ENCODE results near the gene ATP11C. TPM values are rescaled to one million over a fixed set of nuclear protein-coding genes. Genes with fewer than 3 reads are reported as not detected.
"Not testable (repeated sequence)": the region's sequence is repeated elsewhere in the genome, so short reads cannot be mapped to it uniquely, and the experiment has no call there.

Gene ATP11C
- total and polyA plus RNA-seq, 12 donors, result 1.8 to 8.5 (median 2.9) TPM

DNA sequence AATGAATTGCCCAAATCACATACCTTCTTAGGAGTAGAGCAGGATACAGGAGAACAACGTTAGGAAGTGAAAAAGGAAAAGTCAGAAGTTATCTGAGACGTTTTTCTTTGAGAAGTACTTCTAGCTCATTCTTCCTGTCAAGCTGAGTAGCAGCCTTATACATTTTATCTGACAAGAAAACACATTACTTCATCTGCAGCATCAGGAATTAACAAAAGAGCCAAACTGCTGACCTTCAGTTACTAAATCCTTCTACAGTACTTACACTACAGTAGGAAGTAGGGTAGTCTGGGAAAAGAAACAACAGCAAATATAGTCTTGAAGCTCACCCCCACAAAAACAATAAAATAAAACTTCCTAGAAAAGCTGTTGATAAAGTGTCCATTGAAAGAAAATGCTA is 57.0 kb downstream of the ATP11C start:
- 20 to 42% methylated on average over 2 of the region's 2 CpGs for WGBS, 2 donors
- DNase-seq, result no peak
- ATAC-seq, result no peak
- no peaks in the 10 kb centered on the region for H3K36me3 ChIP-seq
- peaks cover 0 to 20% (median 1%) of the 10 kb centered on the region in 9 donors for H3K4me1 ChIP-seq
- intact Hi-C loops (cut with DNase I), result no loop called here
- TF ChIP-seq CTCF (IDR thresholded peaks at IDR 0.05), result no peak
- no peak overlapping the region for H3K27ac ChIP-seq
- no peaks in the 10 kb centered on the region for H3K9me3 ChIP-seq
- H3K4me3 ChIP-seq, result no peak overlapping the region
- peaks cover 0 to 5% (median 0%) of the 10 kb centered on the region in 7 donors for H3K27me3 ChIP-seq

GRCh38 chrX:139869796-139870195 is 63.1 kb downstream of the ATP11C start:
- 50 to 83% methylated on average over 1 of the region's 1 CpG for WGBS, 2 donors
- intact Hi-C loops (cut with DNase I), result no loop called here
- no peak for TF ChIP-seq CTCF (IDR thresholded peaks at IDR 0.05)
- Histone ChIP-seq H3K4me1 (no peaks in the 10 kb centered on the region), H3K27ac (no peak overlapping the region), H3K36me3 (no peaks in the 10 kb centered on the region), H3K27me3 (no peaks in the 10 kb centered on the region), H3K4me3 (no peak overlapping the region), H3K9me3 (no peaks in the 10 kb centered on the region)
- ATAC-seq (no peak), DNase-seq (no peak)

GRCh38 chrX:139864640-139865039 is 68.2 kb downstream of the ATP11C start:
- no peak for ATAC-seq
- H3K36me3 ChIP-seq, result no peaks in the 10 kb centered on the region
- intact Hi-C loops (cut with DNase I), result no loop called here
- no peaks in the 10 kb centered on the region for H3K9me3 ChIP-seq
- no peaks in the 10 kb centered on the region for H3K4me1 ChIP-seq
- H3K27ac ChIP-seq, result no peak overlapping the region
- 94 to 96% methylated on average over 3 of the region's 3 CpGs for WGBS, 2 donors
- H3K27me3 ChIP-seq, result no peaks in the 10 kb centered on the region
- no peak for TF ChIP-seq CTCF (IDR thresholded peaks at IDR 0.05)
- H3K4me3 ChIP-seq, result no peak overlapping the region
- DNase-seq, result no peak

GRCh38 chrX:139862208-139862607 is 70.6 kb downstream of the ATP11C start:
- H3K4me3 ChIP-seq, result no peak overlapping the region
- H3K4me1 ChIP-seq, result no peaks in the 10 kb centered on the region
- no peaks in the 10 kb centered on the region for H3K36me3 ChIP-seq
- intact Hi-C loops (cut with DNase I), result no loop called here
- TF ChIP-seq CTCF (IDR thresholded peaks at IDR 0.05), result no peak
- H3K27me3 ChIP-seq, result no peaks in the 10 kb centered on the region
- DNase-seq (no peak), ATAC-seq (no peak)
- no peaks in the 10 kb centered on the region for H3K9me3 ChIP-seq
- no peak overlapping the region for H3K27ac ChIP-seq
- WGBS, 2 donors, result 95 to 98% methylated on average over 5 of the region's 5 CpGs

DNA sequence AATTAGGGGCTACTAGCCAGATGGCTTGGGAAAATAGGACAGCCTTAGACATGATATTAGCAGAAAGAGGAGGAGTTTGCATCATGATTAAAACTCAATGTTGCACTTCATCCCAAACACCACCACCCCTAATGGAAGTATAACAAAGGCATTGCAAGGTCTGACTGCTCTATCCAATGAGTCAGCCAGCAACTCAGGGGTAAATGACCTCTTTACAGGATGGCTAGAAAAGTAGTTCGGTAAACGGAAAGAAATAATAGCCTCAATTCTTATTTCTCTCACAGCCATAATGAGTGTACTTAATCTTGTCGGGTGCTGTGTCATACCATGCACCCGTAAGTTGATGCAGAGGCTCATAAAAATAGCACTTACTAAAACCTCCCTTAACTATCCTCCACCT is 76.0 kb downstream of the ATP11C start:
- WGBS, 2 donors, result 82 to 91% methylated on average over 4 of the region's 4 CpGs
- H3K4me1 ChIP-seq; H3K27me3 ChIP-seq; DNase-seq; H3K4me3 ChIP-seq; H3K36me3 ChIP-seq; ATAC-seq; intact Hi-C loops (cut with DNase I); H3K27ac ChIP-seq; H3K9me3 ChIP-seq: not testable (repeated sequence)

All from heart right ventricle (tissue), 16 donors.